Lung (tissue), 12 donors: ENCODE data around the gene VKORC1L1. TPM values are rescaled to one million over a fixed set of nuclear protein-coding genes. Genes with fewer than 3 reads are reported as not detected.

Experiments
- ATAC-seq: fragments of 200-7000 bp; cut with Tn5 transposase; one replicate; pipeline ENCODE4 v1.9.1; 2020; ENCODE audit warnings: moderate number of reproducible peaks; ENCODE audit not compliant: insufficient read depth, low FRiP score
- DNase-seq, 3 donors: peaks; one replicate each; pipeline ENCODE4 v3.0.0-alpha.2; 2013 to 2017
- H3K27ac ChIP-seq, 2 donors: one replicate each; pipeline ENCODE4 v1.5.1; 2013; ENCODE audit warnings: mild to moderate bottlenecking in 2 of 2, moderate library complexity in 2 of 2, control low read depth in 1 of 2, inconsistent platforms in 1 of 2, low read depth in 1 of 2, low read length in 1 of 2
- H3K27me3 ChIP-seq, 3 donors: one replicate each; pipeline ENCODE4 v1.5.1; 2013; ENCODE audit warnings: low read length in 2 of 3; ENCODE audit not compliant: control insufficient read depth in 3 of 3, insufficient read depth in 3 of 3
- H3K36me3 ChIP-seq, 4 donors: one replicate each; pipeline ENCODE4 v1.5.1; 2013; ENCODE audit warnings: low read length in 4 of 4, mild to moderate bottlenecking in 1 of 4, moderate library complexity in 1 of 4; ENCODE audit not compliant: control insufficient read depth in 4 of 4, insufficient read depth in 4 of 4
- H3K4me1 ChIP-seq, 5 donors: one replicate each; pipeline ENCODE4 v1.5.1; 2013; ENCODE audit warnings: low read length in 5 of 5, mild to moderate bottlenecking in 2 of 5, moderate library complexity in 1 of 5; ENCODE audit not compliant: control insufficient read depth in 5 of 5, insufficient read depth in 5 of 5
- H3K4me3 ChIP-seq: one replicate; pipeline ENCODE4 v1.5.1; 2013; ENCODE audit warnings: mild to moderate bottlenecking, control low read depth, moderate library complexity
- H3K9ac ChIP-seq, 2 donors: one replicate each; pipeline ENCODE4 v1.5.1; 2013; ENCODE audit warnings: low read length in 2 of 2, control low read depth in 1 of 2; ENCODE audit not compliant: insufficient read depth in 1 of 2
- H3K9me3 ChIP-seq, 4 donors: one replicate each; pipeline ENCODE4 v1.5.1; 2013; ENCODE audit warnings: low read length in 3 of 4, mild to moderate bottlenecking in 1 of 4, moderate library complexity in 1 of 4; ENCODE audit not compliant: control insufficient read depth in 4 of 4, insufficient read depth in 3 of 4
- CTCF ChIP-seq: IDR thresholded peaks from 2 replicates; pipeline ENCODE4 v1.5.1; 2012; ENCODE audit warnings: mild to moderate bottlenecking; ENCODE audit errors: control extremely low read depth, extremely low read depth
- whole genome bisulfite sequencing, 2 donors: extraction: QIAGEN DNeasy Blood & Tissue Kit; methylation state at CpG; one replicate each; pipeline ENCODE4 v1.1.7; 2013; 5-methylcytosine and 5-hydroxymethylcytosine counted together
- polyA plus RNA-seq, 2 donors: library from polyadenylated mRNA; stranded (reverse); fragments of 200-250 nt; gene quantifications; one replicate each; pipeline ENCODE4 v1.2.1, GENCODE V29; 2013
- total RNA-seq, 2 donors: library from RNA; depleted of rRNA in 1 of 2; stranded (reverse); fragments of >200 nt in 1 of 2; gene quantifications; one replicate each; pipeline ENCODE4 v1.2.1, GENCODE V29; 2014 to 2021
- donor health status: control.
- donor health status: control.
- donor health status: Bipolar disorder and iron deficiency.
- donor health status: healthy.
- donor health status: DM: yes; HTN: yes; CAD: no.

VKORC1L1 gene
- total and polyA plus RNA-seq, 4 donors = 15.1 to 36.8 (median 24.4) TPM

- no peak for TF ChIP-seq CTCF
- Histone ChIP-seq H3K36me3 (peaks cover 0 to 19% (median 5%) of the 10 kb centered on the region in 4 donors), H3K9ac (peak overlapping the region in 1 of 2 donors; percentile 23), H3K4me3 (no peak overlapping the region), H3K27me3 (no peaks in the 10 kb centered on the region), H3K9me3 (no peaks in the 10 kb centered on the region), H3K27ac (peak overlapping the region; percentile 39 to 82), H3K4me1 (peaks cover 0 to 15% (median 7%) of the 10 kb centered on the region in 5 donors)
- 28 to 31% methylated on average over 11 of the region's 11 CpGs for WGBS, 2 donors
- DNase-seq = peak; percentile 50 to 63 (median 56)
- peak; percentile 37 for ATAC-seq
These were observed 107.8 kb downstream of the VKORC1L1 start for GRCh38 chr7:65980478-65981250.

GRCh38 chr7:65981965-65982792 is 109.3 kb downstream of the VKORC1L1 start, which contains the start of gene GUSB:
TSS of gene GUSB (minus strand) at chr7:65982213. CDS start at chr7:65982183, 30 bp downstream.
- Histone ChIP-seq H3K27me3 (no peaks in the 10 kb centered on the region), H3K4me1 (peaks cover 0 to 15% (median 7%) of the 10 kb centered on the region in 5 donors), H3K36me3 (peaks cover 0 to 12% (median 3%) of the 10 kb centered on the region in 4 donors), H3K27ac (peak within 1 kb of the TSS; percentile 69 to 95), H3K4me3 (peak within 1 kb of the TSS; percentile 92), H3K9ac (peak within 1 kb of the TSS; percentile 73 to 88), H3K9me3 (no peaks in the 10 kb centered on the region)
- DNase-seq (peak; percentile 94 to 96 (median 94)), ATAC-seq (peak; percentile 90)
- TF ChIP-seq CTCF = no peak
- WGBS, 2 donors = 4 to 6% methylated on average over 53 to 62 of the region's 62 CpGs

GRCh38 chr7:65983965-65984658 is 111.2 kb downstream of the VKORC1L1 start:
- Histone ChIP-seq H3K36me3 (peaks cover 0 to 9% (median 2%) of the 10 kb centered on the region in 4 donors), H3K27me3 (no peaks in the 10 kb centered on the region), H3K27ac (no peak overlapping the region), H3K4me1 (peaks cover 0 to 15% (median 7%) of the 10 kb centered on the region in 5 donors), H3K9me3 (no peaks in the 10 kb centered on the region), H3K9ac (no peak overlapping the region), H3K4me3 (no peak overlapping the region)
- WGBS, 2 donors = 79 to 88% methylated on average over 10 of the region's 10 CpGs
- DNase-seq (peak in 2 of 3 donors; percentile 38 to 61), ATAC-seq (no peak)
- no peak for TF ChIP-seq CTCF
